Left ventricle myocardium inferior (tissue), 1 donor: Measurements from ENCODE around the gene SAMD14. TPM values are rescaled to one million over a fixed set of nuclear protein-coding genes. Genes with fewer than 3 reads are reported as not detected.

Experiments
- DNase-seq: peaks from one replicate; pipeline ENCODE4 v3.0.0-alpha.2; 2020
- H3K27ac ChIP-seq: fragments of 200-600 bp; replicated peaks from 2 replicates; pipeline ENCODE4 v1.8.0; 2021
- H3K27me3 ChIP-seq: fragments of 200-600 bp; 2 replicates; pipeline ENCODE4 v1.8.0; 2021; ENCODE audit warnings: low read depth
- H3K36me3 ChIP-seq: fragments of 200-600 bp; 2 replicates; pipeline ENCODE4 v1.8.0; 2021
- H3K4me1 ChIP-seq: fragments of 200-600 bp; 2 replicates; pipeline ENCODE4 v1.8.0; 2021
- H3K4me3 ChIP-seq: fragments of 200-600 bp; 2 replicates; pipeline ENCODE4 v1.8.0; 2021; ENCODE audit warnings: mild to moderate bottlenecking, moderate library complexity
- H3K9me3 ChIP-seq: fragments of 200-600 bp; replicated peaks from 2 replicates; pipeline ENCODE4 v1.8.0; 2021
- intact Hi-C: fragments of 100-400 bp; cut with micrococcal nuclease; formaldehyde crosslinking; loops from one replicate; pipeline ENCODE4 v1.11.0; 2022
- total RNA-seq: library from RNA; stranded (reverse); fragmentation: NEBNext Ultra II Directional; extraction: Animal tissue kit (Norgen Biotek cat#: 25700); gene quantifications from one replicate; pipeline ENCODE4 v1.2.1, GENCODE V29; 2021
- TF ChIP-seq, protein P1 (sequence below): fragments of 200-600 bp; IDR thresholded peaks from 2 replicates; pipeline ENCODE4 v1.8.0; 2021; ENCODE audit warnings: antibody characterized with exemption, mild to moderate bottlenecking, borderline replicate concordance
- donor health status: DM: no; HTN: yes; CAD: no; lungs with severe emphysema.

SAMD14 gene
- total RNA-seq, 1 donor from 2014 or later = 1.6 TPM

DNA sequence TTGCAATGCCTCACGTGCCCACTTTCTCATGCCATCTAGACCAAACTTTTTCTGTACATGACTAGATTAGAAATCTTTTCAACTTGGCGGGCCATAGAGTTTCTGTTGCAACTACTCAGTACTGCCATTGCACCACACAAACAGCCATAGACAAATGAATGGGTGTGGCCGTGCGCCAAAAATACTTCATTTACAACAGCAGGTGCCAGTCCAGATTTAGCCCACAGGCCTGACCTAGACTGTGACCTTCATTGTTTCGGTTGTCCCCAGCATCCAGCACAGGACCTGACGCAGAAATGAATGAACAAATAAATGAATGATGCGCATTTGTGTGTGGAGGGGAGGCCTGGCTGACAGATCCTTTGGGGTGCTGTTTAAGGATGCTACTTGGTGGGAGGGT, 49.1 kb downstream of the SAMD14 start:
- no peak overlapping the region for H3K4me3 ChIP-seq
- intact Hi-C loops = no loop called here
- peaks cover 24% of the 10 kb centered on the region for H3K4me1 ChIP-seq
- H3K27me3 ChIP-seq = no peaks in the 10 kb centered on the region
- peaks cover 42% of the 10 kb centered on the region for H3K36me3 ChIP-seq
- peak; percentile 55 for DNase-seq
- peak overlapping the region; percentile 56 for H3K27ac ChIP-seq
- TF ChIP-seq, protein P1, sequence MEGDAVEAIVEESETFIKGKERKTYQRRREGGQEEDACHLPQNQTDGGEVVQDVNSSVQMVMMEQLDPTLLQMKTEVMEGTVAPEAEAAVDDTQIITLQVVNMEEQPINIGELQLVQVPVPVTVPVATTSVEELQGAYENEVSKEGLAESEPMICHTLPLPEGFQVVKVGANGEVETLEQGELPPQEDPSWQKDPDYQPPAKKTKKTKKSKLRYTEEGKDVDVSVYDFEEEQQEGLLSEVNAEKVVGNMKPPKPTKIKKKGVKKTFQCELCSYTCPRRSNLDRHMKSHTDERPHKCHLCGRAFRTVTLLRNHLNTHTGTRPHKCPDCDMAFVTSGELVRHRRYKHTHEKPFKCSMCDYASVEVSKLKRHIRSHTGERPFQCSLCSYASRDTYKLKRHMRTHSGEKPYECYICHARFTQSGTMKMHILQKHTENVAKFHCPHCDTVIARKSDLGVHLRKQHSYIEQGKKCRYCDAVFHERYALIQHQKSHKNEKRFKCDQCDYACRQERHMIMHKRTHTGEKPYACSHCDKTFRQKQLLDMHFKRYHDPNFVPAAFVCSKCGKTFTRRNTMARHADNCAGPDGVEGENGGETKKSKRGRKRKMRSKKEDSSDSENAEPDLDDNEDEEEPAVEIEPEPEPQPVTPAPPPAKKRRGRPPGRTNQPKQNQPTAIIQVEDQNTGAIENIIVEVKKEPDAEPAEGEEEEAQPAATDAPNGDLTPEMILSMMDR = no peak
- H3K9me3 ChIP-seq = no peaks in the 10 kb centered on the region

DNA sequence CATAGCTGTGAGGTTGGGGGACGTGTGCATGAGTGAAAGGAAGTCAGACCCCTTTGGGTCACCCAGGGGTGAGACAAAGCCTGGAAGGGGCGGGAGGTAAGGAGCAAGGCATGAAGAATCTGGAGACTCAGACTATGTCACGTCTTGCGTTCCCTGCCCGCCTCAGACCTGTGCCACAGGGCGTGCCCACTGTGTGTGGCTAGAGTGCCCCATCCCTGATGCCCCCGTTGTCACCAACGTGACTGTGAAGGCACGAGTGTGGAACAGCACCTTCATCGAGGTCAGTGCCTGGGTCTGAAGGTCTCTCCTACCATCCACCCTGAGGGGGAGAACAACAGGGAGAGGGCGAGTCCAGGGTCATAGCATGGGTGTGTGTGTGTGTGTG, 49.9 kb downstream of the SAMD14 start:
- Histone ChIP-seq H3K4me3 (no peak overlapping the region), H3K4me1 (peaks cover 24% of the 10 kb centered on the region), H3K36me3 (peaks cover 46% of the 10 kb centered on the region), H3K27me3 (no peaks in the 10 kb centered on the region), H3K27ac (no peak overlapping the region), H3K9me3 (no peaks in the 10 kb centered on the region)
- TF ChIP-seq, protein P1 = no peak
- no peak for DNase-seq
- intact Hi-C loops = no loop called here

DNA sequence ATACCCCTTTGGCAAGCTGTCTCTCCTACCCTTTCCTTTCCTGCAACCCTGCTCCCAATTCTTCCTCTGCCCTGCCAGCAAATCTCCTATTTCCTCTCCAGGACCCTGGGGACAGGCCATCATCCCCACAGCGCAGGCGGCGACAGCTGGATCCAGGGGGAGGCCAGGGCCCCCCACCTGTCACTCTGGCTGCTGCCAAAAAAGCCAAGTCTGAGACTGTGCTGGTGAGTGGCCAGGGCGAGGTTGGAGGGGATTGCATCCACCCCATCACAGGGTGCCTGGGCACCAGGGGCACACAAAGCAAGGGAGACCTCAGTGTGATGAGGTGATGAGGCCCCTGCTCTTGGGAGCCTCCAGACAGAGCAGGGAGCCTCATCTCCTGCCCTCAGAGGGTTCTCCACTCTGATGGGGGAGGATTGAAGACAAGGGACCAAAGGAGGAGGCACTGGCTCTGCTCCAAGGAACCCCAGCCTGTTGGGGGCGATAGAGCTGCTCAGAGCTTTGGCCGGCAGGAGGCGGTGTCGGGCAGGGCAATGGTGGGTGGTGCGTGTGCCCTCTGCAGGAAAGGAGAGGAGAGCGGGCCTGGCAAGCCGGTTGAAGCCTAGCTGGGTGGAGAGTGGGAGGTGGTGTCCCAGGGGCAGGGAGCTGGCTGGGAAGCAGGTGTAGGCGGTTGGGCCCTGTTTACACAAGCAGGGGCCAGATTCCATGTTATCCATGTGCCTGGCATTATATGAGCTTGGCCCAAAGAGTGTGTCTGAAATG, 50.4 kb downstream of the SAMD14 start:
- TF ChIP-seq, protein P1 = peak; percentile 22
- H3K4me3 ChIP-seq = no peak overlapping the region
- H3K9me3 ChIP-seq = no peaks in the 10 kb centered on the region
- H3K4me1 ChIP-seq = peaks cover 24% of the 10 kb centered on the region
- DNase-seq = no peak
- intact Hi-C loops = no loop called here
- H3K36me3 ChIP-seq = peaks cover 52% of the 10 kb centered on the region
- H3K27ac ChIP-seq = no peak overlapping the region
- no peaks in the 10 kb centered on the region for H3K27me3 ChIP-seq

- peaks cover 24% of the 10 kb centered on the region for H3K4me1 ChIP-seq
- H3K27ac ChIP-seq = no peak overlapping the region
- no peak overlapping the region for H3K4me3 ChIP-seq
- TF ChIP-seq, protein P1 = no peak
- no peaks in the 10 kb centered on the region for H3K9me3 ChIP-seq
- no peak for DNase-seq
- peaks cover 57% of the 10 kb centered on the region for H3K36me3 ChIP-seq
- intact Hi-C loops = no loop called here
- H3K27me3 ChIP-seq = no peaks in the 10 kb centered on the region
These were observed 51.5 kb downstream of the SAMD14 start for GRCh38 chr17:50078430-50078829.

DNA sequence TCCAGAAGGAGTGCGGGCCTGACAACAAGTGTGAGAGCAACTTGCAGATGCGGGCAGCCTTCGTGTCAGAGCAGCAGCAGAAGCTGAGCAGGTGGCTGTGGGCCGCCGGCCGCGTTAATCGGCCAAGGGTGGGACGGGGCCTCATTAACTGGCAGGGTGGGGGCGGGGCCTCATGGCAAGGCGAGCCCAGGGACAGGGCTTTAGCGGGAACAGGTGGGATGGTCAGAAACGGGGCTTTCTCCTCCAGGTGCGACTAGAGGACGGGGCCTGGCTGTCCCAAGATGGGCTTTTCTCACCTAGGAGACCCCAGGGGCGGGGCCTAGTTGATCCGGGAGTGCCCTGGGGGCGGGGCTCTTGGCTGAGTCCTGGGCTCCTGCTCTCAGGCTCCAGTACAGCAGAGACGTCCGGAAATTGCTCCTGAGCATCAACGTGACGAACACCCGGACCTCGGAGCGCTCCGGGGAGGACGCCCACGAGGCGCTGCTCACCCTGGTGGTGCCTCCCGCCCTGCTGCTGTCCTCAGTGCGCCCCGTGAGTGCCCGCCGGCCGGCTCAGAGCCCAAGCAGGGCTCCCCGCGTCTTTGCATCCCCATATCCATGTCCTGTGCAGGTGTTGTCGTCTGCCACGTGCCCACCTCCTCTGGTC, 53.2 kb downstream of the SAMD14 start:
- intact Hi-C loops = no loop called here
- Histone ChIP-seq H3K27me3 (no peaks in the 10 kb centered on the region), H3K9me3 (no peaks in the 10 kb centered on the region), H3K36me3 (peaks cover 51% of the 10 kb centered on the region), H3K4me3 (no peak overlapping the region), H3K27ac (no peak overlapping the region), H3K4me1 (peaks cover 24% of the 10 kb centered on the region)
- TF ChIP-seq, protein P1 = no peak
- DNase-seq = no peak
